ACC112 (cell line): ENCODE measurements around the gene IL20RB.
A peak's percentile ranks its signal among the peaks of the same experiment; 100 is the strongest.

Experiments
- H2AFZ ChIP-seq: fragments of 200-600 bp; sonication (generic); one replicate; pipeline ENCODE4 v1.6.0; 2017; ENCODE audit warnings: antibody characterized with exemption, low read length; ENCODE audit not compliant: unreplicated experiment
- H3K27ac ChIP-seq: fragments of 200-600 bp; sonication (generic); 2 replicates; pipeline ENCODE4 v1.5.1; 2014; ENCODE audit warnings: low read depth, mild to moderate bottlenecking, antibody characterized with exemption, low read length, moderate library complexity
- H3K27me3 ChIP-seq: fragments of 200-600 bp; sonication (generic); 2 replicates; pipeline ENCODE4 v1.6.1; 2014; ENCODE audit warnings: mild to moderate bottlenecking, antibody characterized with exemption, low read length, moderate library complexity, mixed read lengths; ENCODE audit not compliant: insufficient read depth
- H3K36me3 ChIP-seq: fragments of 200-600 bp; sonication (generic); 2 replicates; pipeline ENCODE4 v1.6.1; 2016; ENCODE audit warnings: mild to moderate bottlenecking, antibody characterized with exemption, low read length, moderate library complexity, mixed read lengths; ENCODE audit not compliant: insufficient read depth
- H3K4me1 ChIP-seq: fragments of 200-600 bp; sonication (generic); one replicate; pipeline ENCODE4 v1.6.1; 2016; ENCODE audit warnings: low read length, mixed read lengths; ENCODE audit not compliant: insufficient read depth, unreplicated experiment, control insufficient read depth
- H3K4me3 ChIP-seq: fragments of 200-600 bp; sonication (generic); 2 replicates; pipeline ENCODE4 v1.5.1; 2014; ENCODE audit warnings: mild to moderate bottlenecking, low read depth, low read length
- H3K79me2 ChIP-seq: fragments of 200-600 bp; sonication (generic); one replicate; pipeline ENCODE4 v1.6.0; 2016; ENCODE audit warnings: low read length; ENCODE audit not compliant: control insufficient read depth, unreplicated experiment, insufficient read depth

Gene IL20RB, protein sequence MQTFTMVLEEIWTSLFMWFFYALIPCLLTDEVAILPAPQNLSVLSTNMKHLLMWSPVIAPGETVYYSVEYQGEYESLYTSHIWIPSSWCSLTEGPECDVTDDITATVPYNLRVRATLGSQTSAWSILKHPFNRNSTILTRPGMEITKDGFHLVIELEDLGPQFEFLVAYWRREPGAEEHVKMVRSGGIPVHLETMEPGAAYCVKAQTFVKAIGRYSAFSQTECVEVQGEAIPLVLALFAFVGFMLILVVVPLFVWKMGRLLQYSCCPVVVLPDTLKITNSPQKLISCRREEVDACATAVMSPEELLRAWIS

GRCh38 chr3:136957751-136958288 lies at the start of gene IL20RB:
IL20RB (plus strand) TSS chr3:136957983; CDS start chr3:136958114, 131 bp downstream.
- Histone ChIP-seq H2AFZ (no peak within 1 kb of the TSS), H3K36me3 (0 out of 2 replicates have a peak, but pooled peaks cover 6% of the 10 kb centered on the region), H3K27me3 (no peaks in the 10 kb centered on the region), H3K79me2 (no peaks in the 10 kb centered on the region), H3K27ac (no peak within 1 kb of the TSS; the same call in 1 of the 2 replicates), H3K4me3 (no peak within 1 kb of the TSS), H3K4me1 (peaks cover 52% of the 10 kb centered on the region)

DNA sequence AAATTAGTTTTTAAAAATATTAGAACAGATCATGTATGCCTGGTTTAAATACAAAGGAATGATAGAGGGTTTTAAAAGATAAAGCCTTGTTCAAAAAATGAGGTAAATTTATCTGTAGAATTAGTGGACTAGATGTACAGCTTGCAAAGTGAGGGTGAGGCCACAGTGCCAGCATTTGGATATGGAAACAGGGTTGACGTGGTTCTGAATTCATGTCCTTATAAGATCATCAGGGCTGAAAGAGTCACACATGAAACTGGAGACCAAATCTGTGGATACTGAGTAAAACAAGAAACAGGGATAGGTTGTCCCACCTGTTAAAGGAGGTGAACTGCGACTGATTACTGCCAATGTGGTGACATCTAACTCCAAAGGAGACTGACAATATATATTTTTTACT lies 49.5 kb upstream of the IL20RB start:
- H3K79me2 ChIP-seq: peaks cover 94% of the 10 kb centered on the region
- H3K4me1 ChIP-seq: peaks cover 2% of the 10 kb centered on the region
- no peak overlapping the region for H3K4me3 ChIP-seq
- no peaks in the 10 kb centered on the region for H3K27me3 ChIP-seq
- 0 out of 2 replicates have a peak, but pooled peaks cover 9% of the 10 kb centered on the region for H3K36me3 ChIP-seq
- H2AFZ ChIP-seq: no peak overlapping the region
- H3K27ac ChIP-seq: no peak overlapping the region

GRCh38 chr3:136909187-136909586 lies 48.6 kb upstream of the IL20RB start:
- Histone ChIP-seq H3K27ac (no peak overlapping the region), H3K4me1 (peaks cover 2% of the 10 kb centered on the region)

DNA sequence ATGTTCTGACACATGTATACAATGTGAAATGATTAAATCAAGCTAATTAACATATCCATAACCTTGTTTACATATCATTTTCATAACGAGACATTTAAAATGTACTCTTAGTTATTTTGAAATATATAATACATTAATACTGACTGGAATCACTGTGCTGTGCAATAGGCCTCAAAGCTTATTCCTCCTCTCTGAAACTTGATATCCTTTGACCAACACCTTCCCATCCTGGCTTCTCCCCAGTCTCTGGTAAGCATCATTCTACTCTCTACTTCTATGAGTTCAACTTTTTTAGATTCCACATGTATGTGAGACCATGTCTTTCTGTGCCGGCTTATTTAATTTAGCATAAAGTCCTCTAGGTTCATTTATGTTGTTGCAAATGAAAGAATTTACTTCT lies 47.1 kb upstream of the IL20RB start:
- Histone ChIP-seq H3K4me1 (peaks cover 2% of the 10 kb centered on the region), H3K79me2 (peaks cover 87% of the 10 kb centered on the region), H2AFZ (no peak overlapping the region), H3K4me3 (no peak overlapping the region), H3K27ac (no peak overlapping the region), H3K36me3 (0 out of 2 replicates have a peak, but pooled peaks cover 5% of the 10 kb centered on the region), H3K27me3 (no peaks in the 10 kb centered on the region)

More at GRCh38 chr3:136909187-136909586, 48.6 kb upstream of the IL20RB start:
- H3K27me3 ChIP-seq: no peaks in the 10 kb centered on the region
- H3K36me3 ChIP-seq: 0 out of 2 replicates have a peak, but pooled peaks cover 9% of the 10 kb centered on the region
- no peak overlapping the region for H3K4me3 ChIP-seq
- no peak overlapping the region for H2AFZ ChIP-seq
- peaks cover 87% of the 10 kb centered on the region for H3K79me2 ChIP-seq

DNA sequence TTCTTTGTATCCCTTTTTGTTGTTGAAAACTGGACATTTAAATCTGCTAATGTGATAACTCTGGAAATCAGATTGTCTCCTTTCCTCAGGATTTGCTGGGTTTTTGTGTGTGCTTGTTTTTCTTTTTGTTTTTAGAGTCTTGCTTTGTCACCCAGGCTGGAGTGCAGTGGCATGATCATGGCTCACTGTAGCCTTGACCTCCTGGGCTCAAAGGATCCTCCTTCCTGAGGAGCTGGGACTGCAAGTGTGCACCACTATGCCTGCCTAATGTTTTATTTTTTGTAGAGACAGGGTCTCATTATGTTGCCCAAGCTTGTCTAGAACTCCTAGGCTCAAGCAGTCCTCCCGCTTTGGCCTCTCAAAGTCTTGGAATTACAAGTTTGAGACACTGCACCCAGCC lies 44.6 kb upstream of the IL20RB start:
- Histone ChIP-seq H3K27ac (no peak overlapping the region), H2AFZ (no peak overlapping the region), H3K79me2 (peaks cover 82% of the 10 kb centered on the region), H3K4me1 (peaks cover 3% of the 10 kb centered on the region), H3K36me3 (0 out of 2 replicates have a peak, but pooled peaks cover 5% of the 10 kb centered on the region), H3K27me3 (no peaks in the 10 kb centered on the region), H3K4me3 (no peak overlapping the region)

DNA sequence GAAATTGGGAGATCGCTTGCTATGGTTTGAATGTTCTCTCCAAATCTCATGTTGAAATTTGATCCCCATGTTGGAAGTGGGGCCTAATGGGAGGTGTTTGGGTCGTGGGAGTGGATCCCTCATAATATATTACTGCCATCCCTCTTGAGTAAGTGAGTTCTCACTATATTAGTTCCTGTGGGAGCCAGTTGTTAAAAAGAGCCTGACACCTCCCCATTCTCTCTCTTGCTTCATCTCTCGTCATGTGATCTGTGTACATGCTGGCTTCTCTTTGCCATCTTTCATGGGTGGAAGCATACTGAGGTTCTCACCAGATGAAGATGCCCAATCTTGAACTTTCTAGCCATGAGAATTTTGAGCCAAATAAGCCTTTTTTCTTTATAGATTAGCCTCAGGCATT lies 43.0 kb upstream of the IL20RB start:
- Histone ChIP-seq H3K79me2 (peaks cover 81% of the 10 kb centered on the region), H2AFZ (no peak overlapping the region), H3K4me3 (no peak overlapping the region), H3K27ac (no peak overlapping the region), H3K4me1 (peaks cover 19% of the 10 kb centered on the region), H3K36me3 (0 out of 2 replicates have a peak, but pooled peaks cover 5% of the 10 kb centered on the region), H3K27me3 (no peaks in the 10 kb centered on the region)

DNA sequence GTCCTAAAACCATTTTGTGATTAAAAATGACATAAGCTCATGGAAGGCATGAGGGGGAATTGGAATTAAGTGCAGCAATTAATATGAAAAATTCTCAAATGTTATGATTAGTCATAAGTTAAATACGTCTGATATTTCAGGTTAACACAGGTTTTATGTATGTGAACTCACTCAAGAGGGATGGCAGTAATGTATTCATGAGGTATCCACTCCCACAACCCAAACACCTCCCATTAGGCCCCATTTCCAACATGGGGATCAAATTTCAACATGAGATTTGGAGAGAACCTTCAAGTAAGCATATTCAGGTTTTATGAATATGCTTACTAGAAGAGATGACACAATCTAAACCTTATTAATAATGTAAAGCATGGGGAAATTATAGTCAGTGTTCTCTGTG lies 41.6 kb upstream of the IL20RB start:
- H3K4me3 ChIP-seq: no peak overlapping the region
- H3K4me1 ChIP-seq: peaks cover 17% of the 10 kb centered on the region
- no peaks in the 10 kb centered on the region for H3K27me3 ChIP-seq
- no peak overlapping the region for H3K27ac ChIP-seq
- H2AFZ ChIP-seq: no peak overlapping the region
- H3K36me3 ChIP-seq: peaks cover 5% of the 10 kb centered on the region
- H3K79me2 ChIP-seq: peaks cover 79% of the 10 kb centered on the region

DNA sequence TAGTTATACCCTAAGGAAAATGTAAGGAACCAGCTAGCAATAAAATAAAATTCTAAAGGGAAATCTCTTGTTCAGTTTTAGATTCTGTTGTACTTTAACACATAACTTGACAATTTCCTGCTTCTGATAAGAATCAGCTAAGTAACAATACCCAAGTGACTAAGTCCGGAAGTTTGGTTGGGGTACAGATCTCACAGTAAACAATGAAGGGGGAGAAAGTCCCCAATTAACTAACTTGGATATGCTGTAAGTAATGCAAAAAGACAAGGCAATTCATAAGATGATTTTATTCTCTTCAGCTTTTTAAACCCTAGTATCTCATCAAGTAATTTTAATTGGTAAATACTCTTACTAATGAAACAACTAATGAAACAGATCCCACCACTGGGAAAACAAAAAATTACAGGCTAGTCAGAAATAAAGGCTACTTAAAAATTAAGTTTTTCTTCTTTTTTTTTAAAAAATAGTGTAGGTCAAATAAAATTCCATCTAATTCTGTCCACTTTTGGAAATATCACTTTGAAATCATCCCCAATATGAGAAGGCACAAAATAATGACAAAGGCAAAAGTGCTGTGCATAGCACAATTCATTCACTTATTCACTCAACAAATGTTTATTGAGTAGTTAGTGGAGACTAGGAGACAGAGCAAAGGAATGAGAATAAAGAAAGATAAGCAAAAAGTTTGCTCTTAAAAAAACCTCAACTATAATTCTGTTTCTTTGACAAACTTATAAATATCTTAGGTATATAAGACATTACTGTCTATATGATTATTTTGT lies 37.8 kb upstream of the IL20RB start:
- no peak overlapping the region for H2AFZ ChIP-seq
- H3K27me3 ChIP-seq: no peaks in the 10 kb centered on the region
- H3K79me2 ChIP-seq: peaks cover 79% of the 10 kb centered on the region
- H3K4me1 ChIP-seq: peaks cover 26% of the 10 kb centered on the region
- H3K36me3 ChIP-seq: peaks cover 8% of the 10 kb centered on the region
- H3K27ac ChIP-seq: peak overlapping the region; percentile 45
- peak overlapping the region; percentile 23; the same call in 1 of the 2 replicates for H3K4me3 ChIP-seq

- Histone ChIP-seq H3K4me1 (peaks cover 26% of the 10 kb centered on the region), H3K4me3 (no peak overlapping the region), H3K27ac (no peak overlapping the region), H3K27me3 (no peaks in the 10 kb centered on the region), H3K36me3 (peaks cover 8% of the 10 kb centered on the region), H2AFZ (no peak overlapping the region), H3K79me2 (peaks cover 76% of the 10 kb centered on the region)
Observed at GRCh38 chr3:136920904-136921611, 36.7 kb upstream of the IL20RB start.
